OCI-LY3 (cell line): ENCODE measurements around the gene RAB34.
"Not testable (repeated sequence)": the region's sequence is repeated elsewhere in the genome, so short reads cannot be mapped to it uniquely, and the experiment has no call there.

Source experiments
- H2AFZ ChIP-seq: fragments of 200-600, 300-600 bp; shearing (Covaris generic); 2 replicates; pipeline ENCODE4 v1.6.0; 2014; ENCODE audit warnings: antibody characterized with exemption, low read depth, low read length
- H3K27ac ChIP-seq: fragments of 200-600, 300-600 bp; sonication (generic); 2 replicates; pipeline ENCODE4 v1.5.1; 2014; ENCODE audit warnings: mild to moderate bottlenecking, low read length, moderate library complexity, mixed read lengths
- H3K27me3 ChIP-seq: fragments of 200-600, 300-600 bp; sonication (generic); 2 replicates; pipeline ENCODE4 v1.6.1; 2014; ENCODE audit warnings: low read depth, low read length, mixed read lengths
- H3K36me3 ChIP-seq: fragments of 200-600, 300-600 bp; sonication (generic); replicated peaks from 2 replicates; pipeline ENCODE3; 2014; ENCODE audit warnings: low read depth, low read length, mixed read lengths
- H3K4me1 ChIP-seq: fragments of 300-600, 200-600 bp; sonication (generic); 2 replicates; pipeline ENCODE4 v1.6.1; 2014; ENCODE audit warnings: low read length, mixed read lengths
- H3K4me2 ChIP-seq: fragments of 200-600, 300-600 bp; sonication (generic); 2 replicates; pipeline ENCODE4 v1.6.1; 2014; ENCODE audit warnings: low read length, mixed read lengths
- H3K4me3 ChIP-seq: fragments of 300-600, 200-600 bp; sonication (generic); 2 replicates; pipeline ENCODE4 v1.5.1; 2014; ENCODE audit warnings: antibody characterized with exemption, mild to moderate bottlenecking, low read length, moderate library complexity
- H3K79me2 ChIP-seq: fragments of 300-600, 200-600 bp; shearing (Covaris generic); 2 replicates; pipeline ENCODE4 v1.6.1; 2014; ENCODE audit warnings: mild to moderate bottlenecking, low read length, mixed read lengths
- H3K9ac ChIP-seq: fragments of 300-600, 200-600 bp; shearing (Covaris generic); 2 replicates; pipeline ENCODE4 v1.6.0; 2014; ENCODE audit warnings: mild to moderate bottlenecking, low read length, moderate library complexity
- H3K9me3 ChIP-seq: fragments of 200-600, 300-600 bp; shearing (Covaris generic); 2 replicates; pipeline ENCODE4 v1.6.1; 2014; ENCODE audit warnings: low read length, mixed read lengths; ENCODE audit not compliant: insufficient read depth
- H4K20me1 ChIP-seq: fragments of 200-600, 300-600 bp; sonication (generic); 2 replicates; pipeline ENCODE4 v1.6.1; 2016; ENCODE audit warnings: low read length, mixed read lengths; ENCODE audit not compliant: insufficient read depth
- CTCF ChIP-seq: fragments of 200-600, 300-600 bp; sonication (generic); IDR thresholded peaks from 2 replicates; pipeline ENCODE4 v1.5.1; 2014; ENCODE audit warnings: antibody characterized with exemption, low read length, low read depth
- EZH2phosphoT487 ChIP-seq: fragments of 200-600 bp; shearing (Covaris generic); IDR thresholded peaks from 2 replicates; pipeline ENCODE4 v1.6.1; 2018; ENCODE audit warnings: antibody characterized with exemption, mixed run types, low read depth

Gene RAB34

GRCh38 chr17:28737770-28738679, 20.4 kb upstream of the RAB34 start:
- no peaks in the 10 kb centered on the region for H4K20me1 ChIP-seq
- H3K4me3 ChIP-seq = peak overlapping the region; percentile 60
- H3K4me1 ChIP-seq = peaks cover 85% of the 10 kb centered on the region
- H3K36me3 ChIP-seq = peaks cover 42% of the 10 kb centered on the region
- no peak overlapping the region for H2AFZ ChIP-seq
- no peaks in the 10 kb centered on the region for H3K27me3 ChIP-seq
- H3K9me3 ChIP-seq = no peaks in the 10 kb centered on the region
- peaks cover 19% of the 10 kb centered on the region for H3K79me2 ChIP-seq
- peak overlapping the region; percentile 94 for H3K27ac ChIP-seq
- peak overlapping the region; percentile 89 for H3K9ac ChIP-seq
- peak overlapping the region; percentile 81 for H3K4me2 ChIP-seq
- TF ChIP-seq EZH2phosphoT487 (no peak), CTCF (no peak)

GRCh38 chr17:28737316-28737715, 19.6 kb upstream of the RAB34 start:
- peaks cover 82% of the 10 kb centered on the region for H3K4me1 ChIP-seq
- no peaks in the 10 kb centered on the region for H3K27me3 ChIP-seq
- H2AFZ ChIP-seq = no peak overlapping the region
- peak overlapping the region; percentile 89; the same call in 1 of the 2 replicates for H3K9ac ChIP-seq
- no peaks in the 10 kb centered on the region for H3K9me3 ChIP-seq
- no peak for TF ChIP-seq EZH2phosphoT487
- TF ChIP-seq CTCF = no peak
- H3K36me3 ChIP-seq = peaks cover 42% of the 10 kb centered on the region
- peak overlapping the region; percentile 81 for H3K4me2 ChIP-seq
- peaks cover 12% of the 10 kb centered on the region for H3K79me2 ChIP-seq
- H3K27ac ChIP-seq = peak overlapping the region; percentile 94
- H3K4me3 ChIP-seq = peak overlapping the region; percentile 60
- no peaks in the 10 kb centered on the region for H4K20me1 ChIP-seq

GRCh38 chr17:28735913-28736769, 18.5 kb upstream of the RAB34 start:
- H3K4me3 ChIP-seq, H3K9me3 ChIP-seq, H3K4me2 ChIP-seq, H3K9ac ChIP-seq, H3K27me3 ChIP-seq, H4K20me1 ChIP-seq, H2AFZ ChIP-seq, H3K27ac ChIP-seq: not testable (repeated sequence)
- Histone ChIP-seq H3K79me2 (peaks cover 12% of the 10 kb centered on the region), H3K4me1 (peaks cover 70% of the 10 kb centered on the region), H3K36me3 (peaks cover 42% of the 10 kb centered on the region)

- Histone ChIP-seq H3K27me3 (no peaks in the 10 kb centered on the region), H4K20me1 (no peaks in the 10 kb centered on the region), H3K36me3 (peaks cover 35% of the 10 kb centered on the region), H3K4me1 (peaks cover 61% of the 10 kb centered on the region), H3K27ac (peak overlapping the region; percentile 28; the same call in 1 of the 2 replicates), H2AFZ (no peak overlapping the region), H3K4me2 (no peak overlapping the region), H3K79me2 (peaks cover 12% of the 10 kb centered on the region), H3K4me3 (no peak overlapping the region), H3K9ac (no peak overlapping the region), H3K9me3 (no peaks in the 10 kb centered on the region)
- no peak for TF ChIP-seq EZH2phosphoT487
- TF ChIP-seq CTCF = no peak
Observed at GRCh38 chr17:28735242-28735722, 17.6 kb upstream of the RAB34 start.
